ENCODE measurements around the gene RBM41.
"Not testable (repeated sequence)": the region's sequence is repeated elsewhere in the genome, so short reads cannot be mapped to it uniquely, and the experiment has no call there.

Gene RBM41

GRCh38 chrX:107118322-107119147 is at the start of gene RBM41:
Gene RBM41, minus strand, starts transcription at chrX:107118822. Its CDS starts 49 bp downstream, at chrX:107118773.
- no peak for DNase-seq (ENCODE audit: low read depth)

- no peak for DNase-seq (ENCODE audit: low read depth)
Measured at GRCh38 chrX:107168257-107168656, 49.6 kb upstream of the RBM41 start.

GRCh38 chrX:107167163-107167921 is 48.7 kb upstream of the RBM41 start:
- DNase-seq (ENCODE audit: low read depth) = no peak

- DNase-seq (ENCODE audit: low read depth) = not testable (repeated sequence)
Measured at GRCh38 chrX:107157618-107158017, 39.0 kb upstream of the RBM41 start.

- DNase-seq (ENCODE audit: low read depth) = not testable (repeated sequence)
Measured at GRCh38 chrX:107155621-107156430, 37.2 kb upstream of the RBM41 start.

GRCh38 chrX:107154787-107155620 is 36.4 kb upstream of the RBM41 start:
- no peak for DNase-seq (ENCODE audit: low read depth)

GRCh38 chrX:107153005-107153404 is 34.4 kb upstream of the RBM41 start:
- peak; percentile 44 for DNase-seq (ENCODE audit: low read depth)

- DNase-seq (ENCODE audit: low read depth) = no peak
Measured at GRCh38 chrX:107146670-107147069, 28.0 kb upstream of the RBM41 start.

GRCh38 chrX:107135965-107136307 is 17.3 kb upstream of the RBM41 start:
- no peak for DNase-seq (ENCODE audit: low read depth)

GRCh38 chrX:107135049-107135964 is 16.7 kb upstream of the RBM41 start:
- no peak for DNase-seq (ENCODE audit: low read depth)

GRCh38 chrX:107123750-107124149 is 5.1 kb upstream of the RBM41 start:
- DNase-seq (ENCODE audit: low read depth) = no peak

- DNase-seq (ENCODE audit: low read depth) = no peak
Measured at GRCh38 chrX:107119283-107119682, 661 bp upstream of the RBM41 start.

GRCh38 chrX:107117993-107118321 is 665 bp downstream of the RBM41 start:
- DNase-seq (ENCODE audit: low read depth) = no peak

- DNase-seq (ENCODE audit: low read depth) = no peak
Measured at GRCh38 chrX:107107459-107107858, 11.2 kb downstream of the RBM41 start.

GRCh38 chrX:107102980-107103379 is 15.6 kb downstream of the RBM41 start:
- no peak for DNase-seq (ENCODE audit: low read depth)

- no peak for DNase-seq (ENCODE audit: low read depth)
Measured at GRCh38 chrX:107076158-107076557, 42.5 kb downstream of the RBM41 start.

GRCh38 chrX:107057731-107058130 is 60.9 kb downstream of the RBM41 start:
- not testable (repeated sequence) for DNase-seq (ENCODE audit: low read depth)

- no peak for DNase-seq (ENCODE audit: low read depth)
Measured at GRCh38 chrX:107054978-107055377, 63.6 kb downstream of the RBM41 start.

GRCh38 chrX:107050195-107050709 is 68.4 kb downstream of the RBM41 start:
- no peak for DNase-seq (ENCODE audit: low read depth)

GRCh38 chrX:107047622-107048021 is 71.0 kb downstream of the RBM41 start:
- no peak for DNase-seq (ENCODE audit: low read depth)
